Measurements from ENCODE around the gene DGKZ.

DNA sequence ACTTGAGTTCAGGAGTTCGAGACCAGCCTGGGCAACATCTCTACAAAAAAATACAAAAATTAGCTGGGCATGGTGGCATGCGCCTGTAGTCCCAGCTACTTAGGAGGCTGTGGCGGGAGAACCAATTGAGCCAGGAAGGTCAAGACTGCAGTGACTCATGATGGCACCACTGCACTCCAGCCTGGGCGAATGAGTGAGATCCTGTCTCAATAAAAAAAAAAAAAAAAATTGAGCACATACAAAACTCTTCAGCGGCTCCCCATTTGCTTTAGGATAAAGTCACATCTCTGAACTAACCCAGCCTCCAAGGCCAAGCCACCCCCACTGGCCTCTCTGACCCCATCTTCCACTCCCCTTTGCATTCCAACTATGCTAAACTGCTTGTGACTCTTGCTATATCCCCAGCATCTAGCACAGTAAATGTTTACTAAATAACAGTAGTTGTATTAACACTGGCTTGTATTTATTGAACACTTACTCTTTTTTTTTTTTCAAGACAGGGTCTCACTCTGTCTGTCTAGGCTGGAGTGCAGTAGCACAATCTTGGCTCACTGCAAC lies 40.9 kb upstream of the DGKZ start:
- no peak for TF ChIP-seq CTCF (CRISPR knock-in tag; IDR thresholded peaks at IDR 0.05)
- TF ChIP-seq E2F1 (CRISPR knock-in tag; IDR thresholded peaks at IDR 0.05): no peak
- TF ChIP-seq UBTF (CRISPR knock-in tag; IDR thresholded peaks at IDR 0.05): no peak
- no peak for TF ChIP-seq EP300 (IDR thresholded peaks at IDR 0.05; ENCODE audit: low read depth in 2 of 2, low read length in 2 of 2)
- TF ChIP-seq EP300 (CRISPR knock-in tag; IDR thresholded peaks at IDR 0.05; ENCODE audit: borderline replicate concordance): no peak
- TF ChIP-seq, protein P1, sequence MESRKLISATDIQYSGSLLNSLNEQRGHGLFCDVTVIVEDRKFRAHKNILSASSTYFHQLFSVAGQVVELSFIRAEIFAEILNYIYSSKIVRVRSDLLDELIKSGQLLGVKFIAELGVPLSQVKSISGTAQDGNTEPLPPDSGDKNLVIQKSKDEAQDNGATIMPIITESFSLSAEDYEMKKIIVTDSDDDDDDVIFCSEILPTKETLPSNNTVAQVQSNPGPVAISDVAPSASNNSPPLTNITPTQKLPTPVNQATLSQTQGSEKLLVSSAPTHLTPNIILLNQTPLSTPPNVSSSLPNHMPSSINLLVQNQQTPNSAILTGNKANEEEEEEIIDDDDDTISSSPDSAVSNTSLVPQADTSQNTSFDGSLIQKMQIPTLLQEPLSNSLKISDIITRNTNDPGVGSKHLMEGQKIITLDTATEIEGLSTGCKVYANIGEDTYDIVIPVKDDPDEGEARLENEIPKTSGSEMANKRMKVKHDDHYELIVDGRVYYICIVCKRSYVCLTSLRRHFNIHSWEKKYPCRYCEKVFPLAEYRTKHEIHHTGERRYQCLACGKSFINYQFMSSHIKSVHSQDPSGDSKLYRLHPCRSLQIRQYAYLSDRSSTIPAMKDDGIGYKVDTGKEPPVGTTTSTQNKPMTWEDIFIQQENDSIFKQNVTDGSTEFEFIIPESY (CRISPR knock-in tag; IDR thresholded peaks at IDR 0.05): no peak
- TF ChIP-seq ERF (CRISPR knock-in tag; IDR thresholded peaks at IDR 0.05): no peak
- no peak for TF ChIP-seq MYNN (CRISPR knock-in tag; IDR thresholded peaks at IDR 0.05; ENCODE audit: low read depth)
- no peak for TF ChIP-seq CBFB (CRISPR knock-in tag; IDR thresholded peaks at IDR 0.05)
- TF ChIP-seq HNRNPLL (IDR thresholded peaks at IDR 0.05; ENCODE audit: low read depth, low read length, poor library complexity, severe bottlenecking): no peak

Measured in HepG2 (cell line).